Measurements from ENCODE around the gene CDY1.
"Not testable (repeated sequence)": the region's sequence is repeated elsewhere in the genome, so short reads cannot be mapped to it uniquely, and the experiment has no call there.

CDY1 gene

GRCh38 chrY:25621817-25622216, at the start of gene CDY1:
CDY1 (plus strand) TSS chrY:25622117; CDS start chrY:25622443, 326 bp downstream.
- DNase-seq = not testable (repeated sequence)

GRCh38 chrY:25593336-25593735, 28.6 kb upstream of the CDY1 start:
- not testable (repeated sequence) for DNase-seq

- DNase-seq = not testable (repeated sequence)
Observed at GRCh38 chrY:25620209-25620608, 1.7 kb upstream of the CDY1 start.

GRCh38 chrY:25626524-25626923, 4.6 kb downstream of the CDY1 start:
- not testable (repeated sequence) for DNase-seq

- DNase-seq = not testable (repeated sequence)
Observed at GRCh38 chrY:25630383-25631112, 8.6 kb downstream of the CDY1 start.

GRCh38 chrY:25639852-25640251, 17.9 kb downstream of the CDY1 start:
- not testable (repeated sequence) for DNase-seq

- DNase-seq = not testable (repeated sequence)
Observed at GRCh38 chrY:25643024-25643915, 21.4 kb downstream of the CDY1 start.

Measured in erythroblast (primary cell).